Activated CD8-positive, alpha-beta memory T cell treated with anti-CD3 and anti-CD28 coated beads, Interleukin-2, amount 50 U/mL, for 24 hours (primary cell): ENCODE measurements around the gene SLC22A5.
"Not testable (repeated sequence)": the region's sequence is repeated elsewhere in the genome, so short reads cannot be mapped to it uniquely, and the experiment has no call there.

ENCODE experiments used
- DNase-seq: peaks from one replicate; pipeline ENCODE4 v3.0.0-alpha.2; 2020; ENCODE audit errors: extremely low read depth

Gene SLC22A5

GRCh38 chr5:132388244-132389050 lies 18.9 kb downstream of the SLC22A5 start:
- no peak for DNase-seq

GRCh38 chr5:132389051-132389331 lies 19.5 kb downstream of the SLC22A5 start:
- DNase-seq = no peak

- DNase-seq = no peak
These were observed 20.2 kb downstream of the SLC22A5 start for GRCh38 chr5:132389585-132390286.

- DNase-seq = no peak
These were observed 21.7 kb downstream of the SLC22A5 start for GRCh38 chr5:132391247-132391646.

- no peak for DNase-seq
These were observed 22.4 kb downstream of the SLC22A5 start for GRCh38 chr5:132391870-132392269.

- no peak for DNase-seq
These were observed 22.9 kb downstream of the SLC22A5 start for GRCh38 chr5:132392411-132392810.

GRCh38 chr5:132392978-132393825 lies 23.7 kb downstream of the SLC22A5 start:
- DNase-seq = no peak

GRCh38 chr5:132394667-132395259 lies 25.3 kb downstream of the SLC22A5 start:
- DNase-seq = no peak

GRCh38 chr5:132396589-132397031 lies 27.1 kb downstream of the SLC22A5 start:
- DNase-seq = no peak

- no peak for DNase-seq
These were observed 27.7 kb downstream of the SLC22A5 start for GRCh38 chr5:132397224-132397623.

GRCh38 chr5:132397936-132398675 lies 28.6 kb downstream of the SLC22A5 start:
- not testable (repeated sequence) for DNase-seq

- not testable (repeated sequence) for DNase-seq
These were observed 34.5 kb downstream of the SLC22A5 start for GRCh38 chr5:132404041-132404440.

- DNase-seq = no peak
These were observed 36.1 kb downstream of the SLC22A5 start for GRCh38 chr5:132405646-132406045.

- DNase-seq = no peak
These were observed 36.8 kb downstream of the SLC22A5 start for GRCh38 chr5:132406144-132406783.

GRCh38 chr5:132407970-132408369 lies 38.5 kb downstream of the SLC22A5 start:
- DNase-seq = no peak

GRCh38 chr5:132408456-132408855 lies 38.9 kb downstream of the SLC22A5 start:
- DNase-seq = no peak

- no peak for DNase-seq
These were observed 39.5 kb downstream of the SLC22A5 start for GRCh38 chr5:132408965-132409364.

- DNase-seq = peak; percentile 68
These were observed 41.2 kb downstream of the SLC22A5 start for GRCh38 chr5:132410451-132411303.

GRCh38 chr5:132411304-132412013 lies 41.9 kb downstream of the SLC22A5 start:
- DNase-seq = no peak
